MM.1S (cell line): ENCODE measurements around the gene RHOXF1.
"Not testable (repeated sequence)": the region's sequence is repeated elsewhere in the genome, so short reads cannot be mapped to it uniquely, and the experiment has no call there.

Source experiments
- DNase-seq: peaks from one replicate; pipeline ENCODE4 v3.0.0-alpha.2; 2015
- H2AFZ ChIP-seq: fragments of 300-600 bp; sonication (generic); 2 replicates; pipeline ENCODE4 v1.6.0; 2016; ENCODE audit warnings: antibody characterized with exemption, low read length
- H3F3A ChIP-seq: fragments of 300-600 bp; sonication (generic); 2 replicates; pipeline ENCODE4 v1.6.1; 2016; ENCODE audit warnings: mild to moderate bottlenecking, antibody characterized with exemption, low read length, moderate library complexity, mixed read lengths; ENCODE audit not compliant: insufficient read depth
- H3K27ac ChIP-seq: fragments of 300-600 bp; sonication (generic); 2 replicates; pipeline ENCODE4 v1.5.1; 2016; ENCODE audit warnings: mild to moderate bottlenecking, low read length
- H3K27me3 ChIP-seq: fragments of 300-600 bp; sonication (generic); replicated peaks from 2 replicates; pipeline ENCODE4 v1.6.0; 2016; ENCODE audit warnings: low read length; ENCODE audit not compliant: insufficient read depth
- H3K36me3 ChIP-seq: fragments of 300-600 bp; sonication (generic); replicated peaks from 2 replicates; pipeline ENCODE4 v1.6.1; 2016; ENCODE audit warnings: mild to moderate bottlenecking, low read length, mixed read lengths; ENCODE audit not compliant: insufficient read depth
- H3K4me1 ChIP-seq: fragments of 300-600 bp; sonication (generic); 2 replicates; pipeline ENCODE4 v1.6.1; 2016; ENCODE audit warnings: low read length, mixed read lengths
- H3K4me2 ChIP-seq: fragments of 300-600 bp; sonication (generic); 2 replicates; pipeline ENCODE4 v1.6.0; 2016; ENCODE audit warnings: low read depth, low read length
- H3K4me3 ChIP-seq: fragments of 300-600 bp; sonication (generic); 2 replicates; pipeline ENCODE4 v1.5.1; 2016; ENCODE audit warnings: low read length, mixed read lengths
- H3K79me2 ChIP-seq: fragments of 300-600 bp; sonication (generic); 2 replicates; pipeline ENCODE4 v1.6.1; 2016; ENCODE audit warnings: mixed run types, low read length, mixed read lengths
- H3K9ac ChIP-seq: fragments of 300-600 bp; sonication (generic); 2 replicates; pipeline ENCODE4 v1.6.1; 2016; ENCODE audit warnings: low read length, mixed read lengths
- H3K9me2 ChIP-seq: fragments of 300-600 bp; sonication (generic); replicated peaks from 2 replicates; pipeline ENCODE4 v1.6.1; 2016; ENCODE audit warnings: mild to moderate bottlenecking, low read length, mixed read lengths; ENCODE audit not compliant: insufficient read depth
- H3K9me3 ChIP-seq: fragments of 300-600 bp; sonication (generic); replicated peaks from 2 replicates; pipeline ENCODE4 v1.6.1; 2016; ENCODE audit warnings: mild to moderate bottlenecking, low read length, mixed read lengths; ENCODE audit not compliant: insufficient read depth
- H4K20me1 ChIP-seq: fragments of 300-600 bp; sonication (generic); 2 replicates; pipeline ENCODE4 v1.6.1; 2016; ENCODE audit warnings: mild to moderate bottlenecking, low read length, moderate library complexity, mixed read lengths; ENCODE audit not compliant: insufficient read depth
- EZH2 ChIP-seq: fragments of 300-600 bp; sonication (generic); optimal IDR thresholded peaks from 2 replicates; pipeline ENCODE3; 2017; ENCODE audit warnings: low read depth, mild to moderate bottlenecking, antibody characterized with exemption, low read length, mixed read lengths
- EZH2phosphoT487 ChIP-seq: fragments of 300-600 bp; sonication (generic); IDR thresholded peaks from 2 replicates; pipeline ENCODE4 v1.6.1; 2018; ENCODE audit warnings: antibody characterized with exemption, low read length
- TF ChIP-seq, protein P1 (sequence below): fragments of 300-600 bp; sonication (generic); IDR thresholded peaks from 2 replicates; pipeline ENCODE4 v1.5.1; 2016; ENCODE audit warnings: antibody characterized with exemption, low read length, mixed read lengths

Gene RHOXF1

GRCh38 chrX:120090208-120090607, 25.5 kb downstream of the RHOXF1 start:
- Histone ChIP-seq H4K20me1 (no peaks in the 10 kb centered on the region), H3K9me3 (no peaks in the 10 kb centered on the region)
- no peak for DNase-seq

GRCh38 chrX:120087289-120088017, 28.3 kb downstream of the RHOXF1 start:
- H3K79me2 ChIP-seq: no peaks in the 10 kb centered on the region
- H3K4me3 ChIP-seq: no peak overlapping the region
- H3K4me2 ChIP-seq: no peak overlapping the region
- H3K36me3 ChIP-seq: no peaks in the 10 kb centered on the region
- no peak overlapping the region for H3K9ac ChIP-seq
- H2AFZ ChIP-seq: no peak overlapping the region
- no peaks in the 10 kb centered on the region for H3K9me2 ChIP-seq
- DNase-seq: no peak
- H3K27ac ChIP-seq: no peak overlapping the region
- no peaks in the 10 kb centered on the region for H3K9me3 ChIP-seq
- TF ChIP-seq, protein P1, sequence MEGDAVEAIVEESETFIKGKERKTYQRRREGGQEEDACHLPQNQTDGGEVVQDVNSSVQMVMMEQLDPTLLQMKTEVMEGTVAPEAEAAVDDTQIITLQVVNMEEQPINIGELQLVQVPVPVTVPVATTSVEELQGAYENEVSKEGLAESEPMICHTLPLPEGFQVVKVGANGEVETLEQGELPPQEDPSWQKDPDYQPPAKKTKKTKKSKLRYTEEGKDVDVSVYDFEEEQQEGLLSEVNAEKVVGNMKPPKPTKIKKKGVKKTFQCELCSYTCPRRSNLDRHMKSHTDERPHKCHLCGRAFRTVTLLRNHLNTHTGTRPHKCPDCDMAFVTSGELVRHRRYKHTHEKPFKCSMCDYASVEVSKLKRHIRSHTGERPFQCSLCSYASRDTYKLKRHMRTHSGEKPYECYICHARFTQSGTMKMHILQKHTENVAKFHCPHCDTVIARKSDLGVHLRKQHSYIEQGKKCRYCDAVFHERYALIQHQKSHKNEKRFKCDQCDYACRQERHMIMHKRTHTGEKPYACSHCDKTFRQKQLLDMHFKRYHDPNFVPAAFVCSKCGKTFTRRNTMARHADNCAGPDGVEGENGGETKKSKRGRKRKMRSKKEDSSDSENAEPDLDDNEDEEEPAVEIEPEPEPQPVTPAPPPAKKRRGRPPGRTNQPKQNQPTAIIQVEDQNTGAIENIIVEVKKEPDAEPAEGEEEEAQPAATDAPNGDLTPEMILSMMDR: no peak
- TF ChIP-seq EZH2 (no peak), EZH2phosphoT487 (no peak)
- H3K27me3 ChIP-seq: no peaks in the 10 kb centered on the region
- no peaks in the 10 kb centered on the region for H3F3A ChIP-seq
- no peaks in the 10 kb centered on the region for H3K4me1 ChIP-seq
- no peaks in the 10 kb centered on the region for H4K20me1 ChIP-seq

More at GRCh38 chrX:120090208-120090607, 25.5 kb downstream of the RHOXF1 start:
- H2AFZ ChIP-seq: no peak overlapping the region
- no peaks in the 10 kb centered on the region for H3K27me3 ChIP-seq
- H3K4me3 ChIP-seq: no peak overlapping the region
- no peak overlapping the region for H3K9ac ChIP-seq
- H3K36me3 ChIP-seq: no peaks in the 10 kb centered on the region
- no peaks in the 10 kb centered on the region for H3K4me1 ChIP-seq
- TF ChIP-seq, protein P1: no peak
- TF ChIP-seq EZH2phosphoT487 (no peak), EZH2 (no peak)
- H3K9me2 ChIP-seq: no peaks in the 10 kb centered on the region
- H3K79me2 ChIP-seq: no peaks in the 10 kb centered on the region
- no peaks in the 10 kb centered on the region for H3F3A ChIP-seq
- no peak overlapping the region for H3K4me2 ChIP-seq
- H3K27ac ChIP-seq: no peak overlapping the region

DNA sequence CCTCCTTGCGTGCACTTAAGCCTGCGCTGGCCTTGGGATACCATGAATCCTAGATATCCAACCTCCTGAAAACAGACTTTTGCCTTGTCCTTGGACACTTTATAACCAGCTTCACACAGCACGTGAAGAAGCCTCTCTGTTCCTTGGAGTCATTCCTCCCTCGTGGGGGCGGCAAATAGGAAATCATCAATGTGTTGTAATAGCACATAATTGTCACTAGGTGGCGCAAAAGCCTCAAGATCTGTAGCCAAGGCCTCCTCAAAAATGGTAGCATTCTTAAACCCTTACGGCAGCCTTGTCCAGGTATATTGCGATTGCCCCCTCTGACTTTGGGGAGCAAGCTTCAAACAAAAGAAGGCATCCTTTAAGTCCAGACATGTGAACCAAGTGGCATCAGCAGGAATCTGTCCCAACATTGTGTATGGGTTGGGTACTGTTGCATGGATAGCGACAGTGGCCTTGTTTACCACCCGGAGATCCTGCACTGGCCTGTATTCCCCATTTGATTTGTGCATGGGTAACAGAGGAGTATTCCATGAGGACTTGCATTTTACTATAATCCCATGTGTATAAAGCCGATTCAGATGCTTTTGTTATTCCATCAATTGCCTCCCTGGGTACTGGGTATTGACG, 30.0 kb downstream of the RHOXF1 start:
- not testable (repeated sequence) for H3K9me2 ChIP-seq, DNase-seq, H3K9ac ChIP-seq, H3K36me3 ChIP-seq, H3K27me3 ChIP-seq, H3K27ac ChIP-seq, H3F3A ChIP-seq, H2AFZ ChIP-seq, H4K20me1 ChIP-seq, H3K4me2 ChIP-seq, H3K79me2 ChIP-seq, H3K4me3 ChIP-seq, H3K4me1 ChIP-seq, H3K9me3 ChIP-seq

- not testable (repeated sequence) for H3K27ac ChIP-seq, H3K4me2 ChIP-seq, H3K9me3 ChIP-seq, H3K9ac ChIP-seq, H4K20me1 ChIP-seq, H3F3A ChIP-seq, H3K4me3 ChIP-seq, H3K36me3 ChIP-seq, H3K9me2 ChIP-seq, H3K79me2 ChIP-seq, H3K27me3 ChIP-seq, DNase-seq, H3K4me1 ChIP-seq, H2AFZ ChIP-seq
Observed at GRCh38 chrX:120077590-120077989, 38.1 kb downstream of the RHOXF1 start, which contains the start of gene RHOXF2B. TSS of gene RHOXF2B (minus strand) at chrX:120077690. CDS start at chrX:120077552, 138 bp downstream.

DNA sequence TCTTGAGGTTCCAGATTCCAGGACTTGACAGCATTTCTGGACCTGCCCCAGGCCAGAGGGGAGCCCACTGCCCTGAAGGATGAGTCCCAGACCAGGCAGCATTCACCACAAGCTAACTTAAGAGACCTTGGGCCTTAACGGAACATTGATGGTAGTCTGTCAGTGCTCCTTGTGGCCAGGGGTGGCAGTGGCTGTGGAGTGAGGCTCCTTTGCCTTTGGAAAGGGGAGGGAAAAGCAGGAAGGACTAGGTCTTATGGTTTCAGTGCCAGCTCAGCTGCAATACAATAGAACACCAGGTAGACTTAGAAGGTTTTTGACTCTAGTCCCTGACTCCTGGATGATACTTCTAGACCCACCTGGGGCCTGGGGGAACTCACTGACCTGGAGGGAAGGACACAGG, 49.5 kb downstream of the RHOXF1 start:
- not testable (repeated sequence) for H3F3A ChIP-seq, H3K4me3 ChIP-seq, H3K79me2 ChIP-seq

More for the DNA sequence above, 49.5 kb downstream of the RHOXF1 start:
- H3K4me1 ChIP-seq, H2AFZ ChIP-seq, H3K27me3 ChIP-seq, DNase-seq, H3K27ac ChIP-seq, H3K4me2 ChIP-seq, H3K9me3 ChIP-seq, H3K9me2 ChIP-seq, H4K20me1 ChIP-seq, H3K9ac ChIP-seq, H3K36me3 ChIP-seq: not testable (repeated sequence)
